ENCODE measurements around the gene EHMT1.

GRCh38 chr9:137580209-137580953 lies 38.4 kb upstream of the EHMT1 start:
- TF ChIP-seq CBX5 (IDR thresholded peaks at IDR 0.05; ENCODE audit: low read depth), result no peak
- TF ChIP-seq RFX5 (IDR thresholded peaks at IDR 0.05; ENCODE audit: low read depth, low read length), result no peak
- no peak for TF ChIP-seq NFYB (IDR thresholded peaks at IDR 0.05; ENCODE audit: insufficient read depth, low read depth, low read length)
- no peak for TF ChIP-seq EP300 (IDR thresholded peaks at IDR 0.05; ENCODE audit: borderline replicate concordance in 1 of 2, control insufficient read depth in 1 of 2, low read depth in 2 of 2, low read length in 2 of 2)
- TF ChIP-seq EZH2 (IDR thresholded peaks at IDR 0.05; ENCODE audit: borderline replicate concordance, control insufficient read depth, low read depth, low read length), result no peak
- no peak for TF ChIP-seq CTCF (IDR thresholded peaks at IDR 0.05 in 2 of 3, conservative IDR thresholded peaks at IDR 0.05 in 1 of 3; ENCODE audit: control insufficient read depth in 2 of 3, extremely low read depth in 1 of 3, insufficient read depth in 1 of 3, low read depth in 3 of 3, low read length in 3 of 3)
- no peak for TF ChIP-seq SIN3A (IDR thresholded peaks at IDR 0.05; ENCODE audit: low read depth, low read length)
- no peak for TF ChIP-seq BHLHE40 (IDR thresholded peaks at IDR 0.05; ENCODE audit: borderline replicate concordance in 1 of 2, low read depth in 2 of 2, low read length in 1 of 2)
- no peak for TF ChIP-seq MAX (IDR thresholded peaks at IDR 0.05; ENCODE audit: low read depth, low read length)
- TF ChIP-seq ASH2L (IDR thresholded peaks at IDR 0.05; ENCODE audit: borderline replicate concordance, low read depth), result no peak

Measured in GM12878 (cell line).